CD4-positive, alpha-beta T cell treated with Interleukin-4 for 1 hour (primary cell): ENCODE results near the gene OPA3.
"Not testable (repeated sequence)": the region's sequence is repeated elsewhere in the genome, so short reads cannot be mapped to it uniquely, and the experiment has no call there.

Experiments used
- DNase-seq, 2 donors: peaks; one replicate each; pipeline ENCODE4 v3.0.0-alpha.2; 2020 to 2022

The OPA3 gene

GRCh38 chr19:45584332-45585157 is at the start of gene OPA3:
Gene OPA3 (minus strand): TSS chr19:45584802. CDS start chr19:45584764, 38 bp downstream.
- peak; percentile 99 to 100 for DNase-seq

DNA sequence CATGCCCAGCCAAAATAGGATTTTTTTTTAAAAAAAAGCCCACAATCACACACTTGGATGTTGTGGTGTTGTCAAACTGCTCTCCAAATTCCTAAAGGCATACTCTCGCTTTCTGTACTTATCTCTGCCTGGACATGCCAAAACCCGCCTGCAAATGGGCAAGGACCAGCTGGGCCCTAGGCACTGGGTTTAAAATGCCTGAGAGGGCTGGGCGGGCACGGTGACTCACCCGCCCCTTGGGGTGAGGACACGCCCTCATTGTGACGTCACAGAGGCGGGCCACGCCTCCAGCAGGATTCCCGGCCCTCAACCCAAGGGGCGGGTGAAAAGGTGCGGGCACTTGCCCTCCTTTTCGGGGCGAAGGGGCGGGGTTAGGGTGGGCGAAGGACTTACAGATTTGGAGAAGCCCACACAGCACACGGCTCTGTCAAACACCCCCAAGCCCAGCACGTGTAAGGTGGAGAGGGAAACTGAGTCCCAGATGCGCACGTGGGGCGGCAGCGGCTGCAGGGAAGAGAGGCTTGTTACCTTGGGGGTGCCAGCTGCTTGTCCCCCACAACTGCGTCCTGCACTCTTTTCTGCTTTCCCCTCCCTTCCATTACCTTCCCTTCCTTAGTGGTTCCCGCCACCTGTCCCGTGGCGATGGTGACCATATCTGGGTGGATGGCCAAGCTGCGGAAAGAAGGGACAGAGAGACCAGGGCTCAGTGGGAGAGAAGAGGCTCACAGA is 48.0 kb upstream of the OPA3 start:
- peak; percentile 32 to 34 for DNase-seq

DNA sequence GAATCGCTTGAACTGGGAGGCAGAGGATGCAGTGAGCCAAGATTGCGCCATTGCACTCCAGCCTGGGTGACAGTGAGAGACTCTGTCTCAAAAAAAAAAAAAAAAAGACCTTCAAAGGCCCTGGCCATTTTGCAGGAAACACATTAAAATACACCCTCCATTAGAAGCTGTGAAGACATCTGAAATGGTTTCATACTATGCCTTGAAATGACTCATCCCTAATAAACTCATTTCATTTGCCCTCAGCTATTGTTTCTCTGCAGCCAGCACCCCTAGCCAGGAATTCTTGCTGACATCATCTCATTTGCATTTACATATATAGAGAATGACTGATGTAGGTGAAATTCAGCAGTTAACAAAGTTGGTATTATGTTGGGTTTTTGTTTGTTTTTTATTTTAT is 45.9 kb upstream of the OPA3 start:
- DNase-seq, result no peak

DNA sequence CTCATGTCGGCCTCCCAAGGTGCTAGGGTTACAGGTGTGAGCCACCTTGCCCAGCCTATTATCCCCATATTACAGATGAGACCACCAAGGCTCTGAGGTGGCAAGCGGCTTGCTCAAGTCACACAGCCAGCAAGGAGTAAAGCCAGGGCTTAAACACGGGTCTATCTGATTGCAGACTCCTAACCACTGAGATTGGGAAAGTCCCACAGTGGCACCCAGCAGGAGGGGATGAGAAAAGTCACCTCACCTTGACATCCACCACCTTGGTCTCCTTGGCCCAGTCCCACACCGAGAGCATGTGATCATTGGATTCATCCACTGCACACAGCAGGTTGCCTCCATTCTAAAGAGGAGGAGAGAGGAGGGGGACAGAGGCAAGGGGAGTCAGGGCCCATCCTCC is 45.1 kb upstream of the OPA3 start:
- no peak for DNase-seq

GRCh38 chr19:45628219-45628618 is 43.6 kb upstream of the OPA3 start:
- DNase-seq, result not testable (repeated sequence)

GRCh38 chr19:45623984-45624383 is 39.4 kb upstream of the OPA3 start:
- no peak for DNase-seq

- no peak for DNase-seq
Measured at GRCh38 chr19:45621976-45622503, 37.4 kb upstream of the OPA3 start.

DNA sequence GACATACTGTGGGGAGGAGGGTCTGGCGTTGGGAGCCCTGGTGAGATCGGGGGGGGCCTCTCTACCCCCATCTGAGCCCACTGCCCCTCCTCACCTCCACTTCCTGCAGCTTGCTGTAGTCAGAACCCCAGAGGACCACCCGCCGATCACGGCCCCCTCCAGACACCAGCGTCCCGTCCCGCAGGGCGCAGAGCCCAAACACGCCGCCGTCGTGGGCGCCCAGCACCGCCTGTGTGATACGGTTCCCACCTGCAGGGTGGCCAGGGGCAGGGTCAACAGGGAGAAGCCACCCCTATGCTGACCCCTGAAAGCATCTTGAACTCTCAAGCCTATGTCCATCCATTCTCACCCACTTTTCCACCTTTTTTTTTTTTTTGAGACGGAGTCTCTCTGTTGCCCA is 36.8 kb upstream of the OPA3 start:
- no peak for DNase-seq

DNA sequence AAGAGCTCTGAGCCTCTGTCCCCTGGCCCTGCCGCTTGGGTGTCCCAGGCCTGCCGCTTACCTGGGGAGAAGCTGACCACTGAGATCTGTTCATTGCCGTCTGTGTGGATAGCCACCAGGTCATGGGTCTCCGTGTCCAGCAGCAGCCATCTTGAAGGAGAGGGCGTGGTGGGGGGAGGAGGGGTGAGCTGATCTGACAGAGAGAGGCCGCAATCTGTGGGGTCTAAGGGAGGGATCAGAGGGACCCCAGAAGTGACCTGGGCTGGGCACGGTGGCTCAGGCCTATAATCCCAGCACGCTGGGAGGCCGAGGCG is 32.1 kb upstream of the OPA3 start:
- DNase-seq, result no peak

- peak; percentile 82 to 83 for DNase-seq
Measured at GRCh38 chr19:45615795-45616703, 31.4 kb upstream of the OPA3 start.

DNA sequence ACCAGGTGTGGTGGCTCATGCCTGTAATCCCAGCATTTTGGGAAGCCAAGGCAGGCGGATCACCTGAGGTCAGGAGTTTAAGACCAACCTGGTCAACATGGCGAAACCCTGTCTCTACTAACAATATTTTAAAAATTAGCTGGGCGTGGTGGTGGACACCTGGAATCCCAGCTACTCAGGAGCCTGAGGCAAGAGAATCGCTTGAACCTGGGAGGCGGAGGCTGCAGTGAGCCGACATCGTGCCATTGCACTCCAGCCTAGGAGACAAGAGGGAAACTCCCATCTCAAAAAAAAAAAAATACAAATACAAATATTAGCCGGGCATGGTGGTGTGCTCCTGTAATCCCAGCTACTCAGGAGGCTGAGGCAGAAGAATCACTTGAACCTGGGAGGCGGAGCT is 30.5 kb upstream of the OPA3 start:
- DNase-seq, result not testable (repeated sequence)

DNA sequence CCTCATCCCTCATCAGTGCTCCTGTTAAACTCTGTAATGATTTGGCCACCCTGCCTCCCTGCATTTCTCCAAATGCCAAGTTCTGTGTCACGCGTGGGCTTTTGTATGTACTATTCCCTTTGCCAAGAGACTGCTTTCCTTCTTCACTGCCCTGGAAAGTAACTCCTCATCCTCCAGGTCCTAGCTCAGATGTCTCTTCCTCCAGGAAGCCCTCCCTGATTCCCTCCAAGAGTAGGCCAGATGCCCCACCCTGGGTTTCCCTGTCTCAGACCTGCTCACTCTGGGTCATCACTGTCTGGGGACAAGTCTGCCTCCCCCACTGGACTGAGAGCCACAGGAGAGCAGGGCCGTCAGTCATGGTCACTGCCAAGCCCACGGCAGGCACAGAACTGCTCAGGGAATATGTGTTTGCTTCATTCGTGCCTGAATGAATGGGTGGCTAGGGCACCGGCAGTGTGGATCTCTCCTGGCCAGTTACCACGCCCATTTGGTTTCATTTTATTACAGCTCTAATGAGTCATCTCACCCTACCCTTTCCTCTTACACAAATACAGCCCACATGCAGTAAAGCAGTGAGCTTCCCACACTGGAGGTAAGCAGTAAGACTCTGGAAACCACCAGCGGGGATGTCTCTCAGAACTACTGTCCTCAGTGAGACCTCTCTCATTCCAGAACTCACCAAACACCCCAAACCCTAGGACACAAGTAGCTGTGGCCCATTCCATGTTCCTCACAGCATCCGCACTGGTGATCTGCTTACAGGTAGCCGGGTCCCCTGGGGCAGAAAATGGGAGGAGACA is 29.5 kb upstream of the OPA3 start:
- DNase-seq, result peak; percentile 43 to 44

- no peak for DNase-seq
Measured at GRCh38 chr19:45608948-45609347, 24.3 kb upstream of the OPA3 start.

GRCh38 chr19:45607071-45608029 is 22.7 kb upstream of the OPA3 start:
- peak; percentile 19 to 44 for DNase-seq

GRCh38 chr19:45601524-45602374 is 17.1 kb upstream of the OPA3 start, which contains the start of gene GPR4:
Gene GPR4 (minus strand): TSS chr19:45602212. CDS start chr19:45591866, 10,346 bp downstream.
- no peak for DNase-seq

GRCh38 chr19:45601115-45601514 is 16.5 kb upstream of the OPA3 start:
- no peak for DNase-seq

DNA sequence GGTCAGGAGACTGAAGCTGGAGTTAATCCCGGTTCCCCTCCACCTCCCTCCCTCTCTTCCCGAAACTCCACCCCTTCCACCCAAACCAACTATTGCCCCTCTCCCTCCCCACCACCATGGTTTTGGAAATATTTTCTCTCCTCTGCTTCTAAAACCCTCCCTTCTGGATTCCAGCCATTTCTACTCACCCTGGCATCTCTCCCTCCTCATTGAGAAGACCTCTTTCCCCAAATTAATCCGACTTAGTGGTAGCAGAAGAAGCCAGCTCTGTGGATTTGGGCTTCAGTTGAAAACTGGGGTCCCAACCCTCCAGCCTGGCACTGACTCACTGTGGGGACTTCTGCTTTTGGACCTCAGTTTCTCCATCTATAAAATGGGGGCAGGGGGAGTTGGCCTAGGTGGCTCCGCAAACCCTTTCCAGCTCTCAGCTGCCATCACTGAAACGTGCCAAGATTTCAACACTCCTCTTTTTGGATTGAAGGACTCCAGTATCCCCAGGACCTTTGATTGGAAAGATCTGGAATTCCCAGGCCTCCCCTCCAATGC is 15.8 kb upstream of the OPA3 start:
- DNase-seq, result no peak

DNA sequence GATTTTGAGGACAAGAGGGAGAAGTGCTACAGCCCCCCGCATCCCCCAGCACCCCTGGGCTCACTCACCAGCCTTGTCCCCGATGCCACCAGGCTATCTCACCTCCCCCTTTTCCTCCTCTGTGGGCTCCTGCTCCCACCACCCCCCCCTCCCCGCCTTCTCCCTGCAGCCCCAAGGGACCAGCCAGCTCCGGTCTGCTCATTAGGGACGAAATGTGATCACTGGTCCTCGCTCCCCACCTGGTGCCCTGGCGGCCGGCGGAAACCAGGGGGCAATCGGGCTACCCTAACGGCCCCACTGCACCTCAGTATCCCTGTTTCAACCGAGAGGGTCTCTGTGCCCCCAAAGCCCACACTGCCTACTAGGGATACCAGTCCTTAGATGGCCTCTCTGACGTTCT is 14.7 kb upstream of the OPA3 start:
- DNase-seq, result no peak

- DNase-seq, result peak in 1 of 2 donors; percentile 13
Measured at GRCh38 chr19:45598267-45599001, 13.8 kb upstream of the OPA3 start.
